GM18858 (cell line): Measurements from ENCODE around the gene FPGT.
"Not testable (repeated sequence)": the region's sequence is repeated elsewhere in the genome, so short reads cannot be mapped to it uniquely, and the experiment has no call there.

Source experiments
- ATAC-seq: cut with Tn5 transposase; IDR thresholded peaks from one replicate; pipeline ENCODE4 v1.9.1; 2021; ENCODE audit not compliant: unreplicated experiment

FPGT gene

DNA sequence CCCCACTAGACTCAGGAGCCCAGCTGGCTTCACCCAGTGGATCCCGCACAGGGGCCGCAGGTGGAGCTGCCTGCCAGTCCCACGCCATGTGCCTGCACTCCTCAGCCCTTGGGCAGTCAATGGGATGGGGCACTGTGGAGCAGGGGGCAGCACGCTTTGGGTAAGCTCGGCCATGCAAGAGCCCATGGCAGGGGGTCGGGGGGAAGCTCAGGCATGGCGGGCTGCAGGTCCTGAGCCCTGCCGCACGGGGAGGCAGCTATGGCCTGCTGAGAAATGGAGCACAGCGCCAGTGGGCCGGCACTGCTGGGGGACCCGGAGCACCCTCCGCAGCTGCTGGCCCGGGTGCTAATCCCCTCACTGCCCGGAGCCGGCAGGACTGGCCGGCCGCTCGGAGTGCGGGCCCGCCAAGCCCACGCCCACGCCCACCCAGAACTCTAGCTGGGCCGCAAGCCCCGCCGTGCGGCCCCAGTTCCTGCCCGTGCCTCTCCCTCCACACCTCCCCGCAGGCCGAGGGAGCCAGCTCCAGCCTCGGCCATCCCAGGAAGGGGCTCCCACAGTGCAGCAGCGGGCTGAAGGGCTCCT is 55.3 kb downstream of the FPGT start:
- not testable (repeated sequence) for ATAC-seq
